HEK293T (cell line): Measurements from ENCODE around the gene RDH16.

ENCODE experiments used
- BHLHE40 ChIP-seq: fragments of 450-650 bp; IDR thresholded peaks from 2 replicates; pipeline ENCODE4 v1.6.1; 2016; ENCODE audit warnings: mild to moderate bottlenecking, moderate library complexity, borderline replicate concordance
- ELF4 ChIP-seq: fragments of 450-650 bp; IDR thresholded peaks from 2 replicates; pipeline ENCODE4 v1.6.1; 2017; ENCODE audit warnings: antibody characterized with exemption
- FOXA1 ChIP-seq: fragments of 450-650 bp; IDR thresholded peaks from 2 replicates; pipeline ENCODE4 v1.6.1; 2016; ENCODE audit warnings: mild to moderate bottlenecking
- FOXK2 ChIP-seq: fragments of 450-650 bp; IDR thresholded peaks from 2 replicates; pipeline ENCODE4 v1.6.1; 2016; ENCODE audit warnings: mild to moderate bottlenecking
- FOXM1 ChIP-seq: fragments of 450-650 bp; IDR thresholded peaks from 2 replicates; pipeline ENCODE4 v1.6.1; 2017; ENCODE audit warnings: mild to moderate bottlenecking, borderline replicate concordance
- L3MBTL2 ChIP-seq: fragments of 450-650 bp; conservative IDR thresholded peaks from 2 replicates; pipeline ENCODE4 v1.6.1; 2016; ENCODE audit warnings: mild to moderate bottlenecking
- SUZ12 ChIP-seq: fragments of 450-650 bp; IDR thresholded peaks from 2 replicates; pipeline ENCODE4 v1.6.1; 2016; ENCODE audit warnings: mild to moderate bottlenecking

DNA sequence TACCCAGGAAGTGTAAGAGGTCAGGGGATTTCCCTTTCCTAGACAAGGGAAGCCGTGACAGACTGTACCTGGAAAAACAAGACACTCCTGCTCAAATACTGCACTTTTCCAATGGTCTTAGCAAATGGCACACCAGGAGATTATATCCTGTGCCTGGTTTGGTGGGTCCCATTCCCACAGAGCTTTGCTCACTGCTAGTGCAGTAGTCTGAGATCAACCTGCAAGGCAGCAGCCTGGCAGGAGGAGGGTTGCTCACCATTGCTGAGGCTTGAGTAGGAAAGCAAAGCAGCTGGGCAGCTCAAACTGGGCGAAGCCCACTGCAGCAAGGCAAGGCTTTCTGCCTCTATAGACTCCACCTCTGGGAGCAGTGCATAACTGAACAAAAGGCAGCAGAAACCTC lies 1.0 kb upstream of the RDH16 start:
- no peak for TF ChIP-seq FOXA1
- no peak for TF ChIP-seq BHLHE40
- no peak for TF ChIP-seq FOXM1
- no peak for TF ChIP-seq ELF4
- TF ChIP-seq FOXK2, result no peak
- no peak for TF ChIP-seq L3MBTL2
- no peak for TF ChIP-seq SUZ12
